Stimulated activated CD8-positive, alpha-beta memory T cell treated with anti-CD3 and anti-CD28 coated beads, Interleukin-12 subunit alpha, Interleukin-12 subunit beta, amount 100 ng/mL, for 4 hours (primary cell): Measurements from ENCODE around the gene EIF4EBP2.

Source experiments
- DNase-seq: peaks from one replicate; pipeline ENCODE4 v3.0.0-alpha.2; 2020; ENCODE audit warnings: low read depth

The EIF4EBP2 gene

GRCh38 chr10:70432561-70433263 lies 28.8 kb downstream of the EIF4EBP2 start:
- no peak for DNase-seq

- no peak for DNase-seq
Measured at GRCh38 chr10:70433581-70434280, 29.8 kb downstream of the EIF4EBP2 start.

GRCh38 chr10:70435241-70436085 lies 31.5 kb downstream of the EIF4EBP2 start:
- DNase-seq = no peak

- no peak for DNase-seq
Measured at GRCh38 chr10:70437721-70438120, 33.8 kb downstream of the EIF4EBP2 start.

- DNase-seq = no peak
Measured at GRCh38 chr10:70440296-70441160, 36.6 kb downstream of the EIF4EBP2 start.

GRCh38 chr10:70441161-70441894 lies 37.4 kb downstream of the EIF4EBP2 start, which contains the start of gene NODAL:
NODAL (minus strand) TSS chr10:70441681; CDS start chr10:70441667, 14 bp downstream.
- no peak for DNase-seq

- no peak for DNase-seq
Measured at GRCh38 chr10:70441895-70442309, 38.0 kb downstream of the EIF4EBP2 start.

- no peak for DNase-seq
Measured at GRCh38 chr10:70442332-70442988, 38.5 kb downstream of the EIF4EBP2 start.

- no peak for DNase-seq
Measured at GRCh38 chr10:70444744-70445143, 40.8 kb downstream of the EIF4EBP2 start.

- DNase-seq = no peak
Measured at GRCh38 chr10:70445718-70446657, 42.0 kb downstream of the EIF4EBP2 start.

GRCh38 chr10:70448236-70448635 lies 44.3 kb downstream of the EIF4EBP2 start:
- no peak for DNase-seq

GRCh38 chr10:70455213-70455630 lies 51.3 kb downstream of the EIF4EBP2 start:
- DNase-seq = no peak

- DNase-seq = no peak
Measured at GRCh38 chr10:70456164-70456563, 52.2 kb downstream of the EIF4EBP2 start.

GRCh38 chr10:70457759-70458305 lies 53.9 kb downstream of the EIF4EBP2 start:
- DNase-seq = no peak

GRCh38 chr10:70458329-70459060 lies 54.5 kb downstream of the EIF4EBP2 start:
- DNase-seq = peak; percentile 49

GRCh38 chr10:70459061-70459773 lies 55.3 kb downstream of the EIF4EBP2 start:
- no peak for DNase-seq

GRCh38 chr10:70459774-70460490 lies 56.0 kb downstream of the EIF4EBP2 start:
- DNase-seq = no peak
